C4-2B (cell line): ENCODE results near the gene LY86.

Experiments used
- H3K27ac ChIP-seq: fragments of 450-650 bp; 2 replicates; pipeline ENCODE4 v1.5.1; 2017
- ZFX ChIP-seq: fragments of 450-650 bp; IDR thresholded peaks from 2 replicates; pipeline ENCODE4 v1.6.1; 2017
- TF ChIP-seq, protein P1 (sequence below): fragments of 450-650 bp; conservative IDR thresholded peaks from 2 replicates; pipeline ENCODE4 v1.5.1; 2017; ENCODE audit warnings: mild to moderate bottlenecking

Gene LY86

DNA sequence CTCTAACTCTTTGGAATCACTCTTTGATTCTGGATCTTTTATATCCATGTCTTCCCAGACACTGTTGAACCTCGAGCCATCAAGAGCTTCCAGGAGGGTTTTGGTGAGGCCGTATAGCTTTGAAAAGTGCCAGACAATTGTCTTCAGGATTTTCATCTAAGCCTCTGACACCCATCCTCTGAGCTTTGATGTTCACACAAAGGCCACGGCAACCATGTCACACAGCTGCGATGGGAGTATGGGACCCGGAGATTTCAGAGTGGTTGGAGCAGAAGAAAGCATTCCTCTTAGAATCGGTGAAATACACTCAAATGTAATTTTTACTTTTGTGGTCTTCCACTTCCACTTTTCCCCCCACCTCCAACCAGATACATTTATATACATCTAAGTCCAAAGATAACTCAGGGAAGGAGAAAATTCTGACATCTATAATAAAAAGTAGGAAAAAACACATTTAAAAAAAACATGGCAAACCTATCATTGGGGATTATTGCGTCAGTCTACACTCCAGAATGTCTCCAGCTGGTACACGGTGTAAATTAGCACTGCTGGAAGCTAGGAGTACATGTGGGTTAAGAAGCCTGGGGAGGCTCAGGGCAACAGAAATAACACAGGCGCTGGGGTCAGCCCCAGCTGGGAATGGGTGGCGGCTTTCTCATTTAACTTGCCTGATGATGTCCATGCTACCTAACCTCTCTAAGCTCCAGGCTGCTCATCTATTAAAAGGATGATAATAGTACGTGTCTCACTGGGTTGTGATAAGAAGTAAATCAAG, 92.7 kb downstream of the LY86 start:
- H3K27ac ChIP-seq: no peak overlapping the region
- no peak for TF ChIP-seq ZFX
- TF ChIP-seq, protein P1, sequence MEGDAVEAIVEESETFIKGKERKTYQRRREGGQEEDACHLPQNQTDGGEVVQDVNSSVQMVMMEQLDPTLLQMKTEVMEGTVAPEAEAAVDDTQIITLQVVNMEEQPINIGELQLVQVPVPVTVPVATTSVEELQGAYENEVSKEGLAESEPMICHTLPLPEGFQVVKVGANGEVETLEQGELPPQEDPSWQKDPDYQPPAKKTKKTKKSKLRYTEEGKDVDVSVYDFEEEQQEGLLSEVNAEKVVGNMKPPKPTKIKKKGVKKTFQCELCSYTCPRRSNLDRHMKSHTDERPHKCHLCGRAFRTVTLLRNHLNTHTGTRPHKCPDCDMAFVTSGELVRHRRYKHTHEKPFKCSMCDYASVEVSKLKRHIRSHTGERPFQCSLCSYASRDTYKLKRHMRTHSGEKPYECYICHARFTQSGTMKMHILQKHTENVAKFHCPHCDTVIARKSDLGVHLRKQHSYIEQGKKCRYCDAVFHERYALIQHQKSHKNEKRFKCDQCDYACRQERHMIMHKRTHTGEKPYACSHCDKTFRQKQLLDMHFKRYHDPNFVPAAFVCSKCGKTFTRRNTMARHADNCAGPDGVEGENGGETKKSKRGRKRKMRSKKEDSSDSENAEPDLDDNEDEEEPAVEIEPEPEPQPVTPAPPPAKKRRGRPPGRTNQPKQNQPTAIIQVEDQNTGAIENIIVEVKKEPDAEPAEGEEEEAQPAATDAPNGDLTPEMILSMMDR: no peak

DNA sequence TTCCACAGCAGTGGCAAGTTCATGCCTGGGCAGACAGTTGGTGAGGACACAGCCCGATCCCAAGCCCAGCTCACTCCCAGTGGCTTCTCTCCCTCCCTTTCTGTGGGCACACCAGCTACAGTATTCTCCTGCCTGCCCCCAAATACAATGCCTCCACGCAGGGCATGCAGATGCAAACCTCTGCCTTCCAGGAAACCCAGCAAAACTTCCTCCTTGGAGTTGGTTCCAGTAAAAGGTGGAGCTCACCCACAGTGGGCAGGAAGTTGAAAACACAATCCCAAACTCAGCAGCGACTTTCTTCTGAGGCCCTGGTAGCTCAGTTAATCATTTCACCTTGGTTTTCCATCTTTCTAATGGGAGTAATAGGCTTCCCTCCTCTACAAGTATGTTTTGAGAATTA, 93.7 kb downstream of the LY86 start:
- H3K27ac ChIP-seq: no peak overlapping the region
- no peak for TF ChIP-seq ZFX
- TF ChIP-seq, protein P1: no peak

DNA sequence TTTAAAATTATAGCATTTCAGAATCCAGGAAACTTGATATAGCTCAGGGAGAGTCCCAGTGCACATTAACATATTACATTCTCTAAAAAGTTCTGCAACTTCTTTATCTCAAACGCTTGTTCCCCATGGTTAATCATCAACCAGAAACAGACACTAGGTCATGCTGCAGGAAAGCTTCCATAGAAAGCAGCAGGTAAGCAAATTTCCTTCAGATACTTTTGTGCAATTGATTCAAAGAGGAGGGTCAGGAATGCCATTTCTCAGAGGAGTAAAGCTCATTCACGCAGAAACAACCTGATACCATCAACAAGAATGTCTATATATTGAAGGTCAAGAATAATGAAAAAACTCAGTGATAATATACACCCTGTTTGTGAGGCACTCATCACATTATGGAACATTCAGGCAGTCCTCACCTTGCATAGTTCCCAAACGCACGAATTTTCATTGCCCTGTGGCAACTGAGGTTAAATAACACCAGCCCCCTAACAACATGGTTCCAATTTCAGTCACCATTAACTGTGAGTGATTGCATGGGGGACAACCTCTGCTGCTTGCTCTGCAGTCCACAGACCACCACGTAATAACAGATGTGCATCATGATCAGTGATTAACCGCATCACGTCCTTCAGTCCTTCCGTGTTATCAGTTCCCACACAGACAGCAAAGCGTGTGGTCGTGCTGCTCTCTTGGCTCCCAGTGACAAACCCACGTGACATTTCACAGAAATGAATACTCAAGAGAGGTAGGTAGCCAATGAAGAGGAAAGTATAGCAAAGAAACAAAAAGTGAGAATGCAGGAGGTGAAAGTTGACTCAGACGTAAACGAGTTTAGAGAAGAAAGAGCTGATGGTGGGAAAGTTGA, 95.7 kb downstream of the LY86 start:
- TF ChIP-seq ZFX: no peak
- TF ChIP-seq, protein P1: no peak
- H3K27ac ChIP-seq: no peak overlapping the region

DNA sequence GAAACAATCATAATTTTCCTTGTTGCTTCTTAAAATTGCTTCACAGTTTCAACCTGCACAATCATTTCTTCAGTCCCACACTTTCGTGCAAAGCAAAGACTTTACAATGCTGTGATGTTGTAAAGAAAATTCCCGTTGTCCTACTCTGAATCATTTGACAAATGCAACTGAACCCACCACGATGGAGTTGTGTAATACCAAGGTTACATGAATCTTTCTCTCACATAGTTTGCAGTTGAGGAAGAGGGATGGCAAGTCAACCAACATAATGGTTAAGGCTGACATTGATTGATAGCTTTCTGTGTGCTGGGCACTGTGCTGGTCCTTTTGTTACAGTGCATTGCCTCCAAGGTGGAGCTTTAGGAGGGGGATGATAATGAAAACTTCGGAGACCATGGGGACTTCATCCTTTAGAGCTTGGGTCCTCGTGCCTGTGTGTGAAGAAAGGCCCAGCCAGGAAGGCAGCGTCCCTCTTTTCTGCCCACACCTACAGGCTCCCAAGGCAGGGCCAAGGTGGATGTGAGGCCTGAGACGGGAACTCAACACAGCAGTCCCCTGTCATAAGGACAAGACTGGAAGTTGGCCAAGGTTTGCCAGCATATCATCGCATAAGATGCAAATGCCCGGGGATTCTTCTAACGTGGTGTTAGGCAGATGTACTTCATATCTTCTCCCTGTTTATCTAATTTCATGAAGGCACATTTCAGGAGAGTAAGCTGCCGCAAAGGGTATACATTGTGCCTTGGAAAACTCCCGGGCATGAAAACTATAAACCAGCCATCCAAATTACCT, 96.9 kb downstream of the LY86 start:
- peak overlapping the region; percentile 82; the same call in 1 of the 2 replicates for H3K27ac ChIP-seq
- TF ChIP-seq, protein P1: no peak
- no peak for TF ChIP-seq ZFX

DNA sequence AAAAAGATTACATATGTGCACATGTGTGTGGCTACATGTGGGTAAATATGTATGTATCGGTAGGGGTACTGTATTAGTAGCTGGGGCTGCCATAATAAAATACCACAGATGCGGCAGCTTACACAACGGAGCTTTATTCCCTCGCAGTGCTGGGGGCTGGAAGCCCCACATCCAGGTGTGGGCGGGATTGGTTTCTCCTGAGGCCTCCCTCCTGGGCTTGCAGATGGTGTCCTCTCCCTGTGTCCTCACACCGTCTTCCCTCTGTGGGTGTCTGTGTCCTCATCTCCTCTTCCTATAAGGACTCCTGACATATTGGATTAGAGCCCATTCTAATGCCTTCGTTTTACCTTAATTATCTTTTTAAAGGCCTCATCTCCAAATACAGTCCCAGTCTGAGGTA, 97.7 kb downstream of the LY86 start:
- TF ChIP-seq, protein P1: no peak
- no peak for TF ChIP-seq ZFX
- peak overlapping the region; percentile 82 for H3K27ac ChIP-seq

DNA sequence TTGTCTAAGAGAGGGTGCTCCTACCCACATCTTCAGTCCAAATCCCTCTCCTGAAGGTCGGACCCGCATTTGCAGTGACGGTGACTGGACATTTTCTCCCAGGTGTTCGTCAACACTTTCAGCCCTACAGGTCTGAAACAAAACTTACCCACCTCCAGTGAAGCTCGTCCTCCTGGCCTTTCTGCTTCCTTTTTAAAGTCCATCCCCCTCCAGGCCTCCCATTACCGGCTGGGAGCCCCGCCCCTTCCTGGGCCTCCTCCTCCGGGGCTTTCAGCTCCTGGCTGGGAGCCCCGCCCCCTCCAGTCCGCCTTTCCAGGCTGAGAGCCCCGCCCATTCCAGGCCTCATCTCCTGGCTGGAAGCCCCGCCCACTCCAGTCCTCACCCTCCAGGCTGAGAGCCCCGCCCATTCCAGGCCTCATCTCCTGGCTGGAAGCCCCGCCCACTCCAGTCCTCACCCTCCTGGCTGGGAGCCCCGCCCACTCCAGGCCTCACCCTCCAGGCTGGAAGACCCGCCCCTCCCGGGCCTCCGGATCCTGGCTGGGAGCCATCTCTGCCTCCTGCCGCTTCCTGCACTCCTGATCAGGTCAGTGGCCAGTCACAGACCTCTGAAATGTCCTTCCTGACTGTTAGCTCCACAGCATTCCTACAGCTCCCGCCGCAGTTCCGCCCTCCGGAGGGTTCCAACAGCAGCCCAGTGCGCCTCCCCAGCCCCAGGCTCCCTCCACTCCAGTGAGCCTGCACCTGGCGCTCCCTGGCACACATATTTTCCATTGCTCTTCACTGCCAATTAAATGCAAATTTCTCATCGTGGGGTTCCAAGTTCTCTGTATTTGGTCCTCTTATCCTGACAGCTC, 98.5 kb downstream of the LY86 start:
- TF ChIP-seq, protein P1: no peak
- TF ChIP-seq ZFX: no peak
- H3K27ac ChIP-seq: peak overlapping the region; percentile 82
